Fibroblast of skin of right biceps (primary cell): ENCODE data around the gene ZSCAN10.

Experiments
- DNase-seq: peaks from one replicate; pipeline ENCODE4 v3.0.0-alpha.2; 2013

ZSCAN10 gene

DNA sequence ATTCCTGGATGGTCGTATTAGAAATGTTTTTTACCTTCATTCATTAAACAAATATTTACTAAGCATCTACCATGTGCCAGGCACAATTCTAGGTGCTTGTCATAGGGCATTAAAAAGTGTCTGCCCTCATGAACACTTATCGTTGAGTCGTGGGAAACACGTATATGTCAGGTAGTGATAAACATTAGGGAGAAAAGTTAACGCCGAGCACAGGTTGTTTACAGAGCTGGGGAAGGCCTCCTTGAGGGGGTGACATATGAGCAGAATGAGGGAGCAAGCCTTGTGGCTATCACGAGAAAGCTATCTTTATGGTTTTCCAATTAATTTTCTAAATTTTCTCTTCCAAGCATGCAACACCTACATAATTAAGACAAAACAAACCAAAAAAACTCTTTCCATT, 34.8 kb upstream of the ZSCAN10 start:
- no peak for DNase-seq

DNA sequence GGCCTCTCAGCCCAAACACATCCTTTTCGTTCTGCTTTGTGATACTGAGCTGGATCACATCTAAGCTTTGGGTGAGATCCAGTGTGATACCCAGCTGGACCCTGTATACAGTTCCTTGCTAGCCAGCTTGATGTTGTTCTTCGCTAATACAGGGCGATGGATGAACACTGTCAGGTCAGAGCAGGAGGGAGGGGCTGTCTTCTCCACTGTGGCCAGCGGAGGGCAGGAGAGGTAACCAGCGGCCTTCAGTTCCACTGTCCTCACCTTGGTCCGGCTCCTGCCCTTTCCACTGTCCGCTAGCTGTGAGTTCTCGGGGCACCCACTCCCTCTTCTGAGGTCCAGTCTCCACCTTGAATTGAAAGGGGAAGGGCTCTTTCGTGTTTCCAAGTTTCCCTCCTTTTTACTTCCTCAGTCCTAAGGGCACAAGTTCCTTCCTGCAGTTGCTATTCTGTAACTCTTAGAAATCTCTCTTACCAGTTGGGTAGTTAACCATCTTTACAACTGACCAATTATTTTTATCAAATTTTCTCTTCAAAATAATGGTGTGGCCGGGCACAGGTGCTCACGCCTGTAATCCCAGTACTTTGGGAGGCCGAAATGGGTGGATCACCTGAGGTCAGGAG, 32.8 kb upstream of the ZSCAN10 start:
- DNase-seq = peak; percentile 26

- DNase-seq = peak; percentile 81
Observed at GRCh38 chr16:3129137-3130131, 30.3 kb upstream of the ZSCAN10 start.

DNA sequence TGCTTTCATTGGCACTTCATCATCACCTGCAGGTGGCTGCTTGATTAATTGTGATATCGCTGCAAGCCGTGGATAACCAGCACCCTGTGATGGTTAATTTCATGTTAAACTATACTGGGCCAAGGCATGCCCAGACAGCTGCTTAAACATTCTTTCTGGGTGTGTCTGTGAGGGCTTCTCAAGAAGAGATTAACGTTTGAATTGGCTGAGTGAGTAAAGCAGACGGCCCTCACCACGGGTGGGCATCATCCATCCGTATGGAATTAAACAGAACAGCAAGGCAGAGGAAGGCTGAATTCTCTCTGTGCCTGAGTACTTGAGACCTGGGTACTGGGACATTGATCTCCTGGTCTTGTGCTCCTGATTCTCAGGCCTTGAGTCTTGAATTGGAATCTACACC, 28.7 kb upstream of the ZSCAN10 start:
- no peak for DNase-seq

DNA sequence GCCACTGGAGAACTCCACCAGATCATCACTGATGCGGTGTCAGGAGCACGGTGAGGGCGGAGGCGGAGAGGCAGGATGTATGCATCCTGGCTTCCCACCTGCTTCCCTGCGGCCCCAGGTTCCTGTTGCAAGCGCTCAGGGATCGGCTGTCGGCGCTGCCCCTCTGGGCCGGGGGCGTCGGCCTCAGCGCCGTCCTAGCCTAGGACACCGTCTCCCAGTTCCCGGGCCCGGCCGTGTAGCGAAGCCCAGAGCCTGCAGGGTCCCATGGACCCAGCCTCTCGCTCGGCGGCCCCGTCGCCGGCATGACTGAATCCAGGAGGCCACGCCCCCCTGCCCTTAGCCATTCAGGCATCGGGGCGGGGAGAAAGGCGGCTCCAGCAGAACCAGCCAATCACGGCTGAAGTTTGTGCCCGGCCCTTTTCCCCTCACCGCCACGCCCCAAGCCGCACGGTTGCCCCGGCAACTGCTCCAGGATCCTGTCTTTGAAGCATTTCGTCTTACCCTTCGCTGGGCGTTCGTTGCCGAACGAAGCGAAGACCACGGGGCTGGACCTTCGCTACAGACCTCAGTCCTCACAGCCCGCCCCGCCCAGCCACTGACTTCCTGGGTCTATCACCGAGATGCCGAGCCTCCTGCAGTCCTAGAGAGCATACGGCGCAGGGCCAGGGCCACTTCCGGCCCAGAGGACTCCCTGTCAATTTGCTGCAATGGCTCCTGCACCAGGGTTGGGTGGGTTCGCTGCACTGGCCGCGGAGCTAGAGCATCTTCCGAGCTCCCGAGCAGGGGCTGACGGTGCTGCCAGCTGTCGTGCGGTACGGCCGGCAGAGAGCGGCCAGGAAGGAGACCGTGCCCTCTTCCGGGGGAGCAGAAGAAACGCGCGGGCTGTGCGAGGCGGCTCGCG, 25.1 kb upstream of the ZSCAN10 start:
- peak; percentile 93 for DNase-seq

GRCh38 chr16:3122926-3123570, 24.0 kb upstream of the ZSCAN10 start:
- no peak for DNase-seq

GRCh38 chr16:3121851-3122467, 22.9 kb upstream of the ZSCAN10 start:
- DNase-seq = no peak

- DNase-seq = no peak
Observed at GRCh38 chr16:3120435-3120834, 21.3 kb upstream of the ZSCAN10 start.

GRCh38 chr16:3119701-3120408, 20.8 kb upstream of the ZSCAN10 start:
- no peak for DNase-seq

DNA sequence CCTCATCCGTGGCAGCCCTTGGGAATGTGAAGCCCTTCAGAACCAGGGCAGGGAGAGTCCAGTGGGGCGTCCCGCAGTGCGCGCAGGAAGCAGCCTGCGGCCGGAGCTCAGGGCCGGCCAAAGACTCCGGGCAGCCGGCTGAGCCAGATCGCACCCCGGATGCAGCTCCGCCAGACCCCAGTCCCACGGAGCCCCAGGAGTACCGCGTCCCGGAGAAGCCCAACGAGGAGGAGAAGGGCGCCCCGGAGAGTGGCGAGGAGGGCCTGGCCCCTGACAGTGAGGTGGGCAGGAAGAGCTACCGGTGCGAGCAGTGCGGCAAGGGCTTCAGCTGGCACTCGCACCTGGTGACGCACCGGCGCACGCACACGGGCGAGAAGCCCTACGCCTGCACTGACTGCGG, 20.2 kb upstream of the ZSCAN10 start:
- DNase-seq = no peak

DNA sequence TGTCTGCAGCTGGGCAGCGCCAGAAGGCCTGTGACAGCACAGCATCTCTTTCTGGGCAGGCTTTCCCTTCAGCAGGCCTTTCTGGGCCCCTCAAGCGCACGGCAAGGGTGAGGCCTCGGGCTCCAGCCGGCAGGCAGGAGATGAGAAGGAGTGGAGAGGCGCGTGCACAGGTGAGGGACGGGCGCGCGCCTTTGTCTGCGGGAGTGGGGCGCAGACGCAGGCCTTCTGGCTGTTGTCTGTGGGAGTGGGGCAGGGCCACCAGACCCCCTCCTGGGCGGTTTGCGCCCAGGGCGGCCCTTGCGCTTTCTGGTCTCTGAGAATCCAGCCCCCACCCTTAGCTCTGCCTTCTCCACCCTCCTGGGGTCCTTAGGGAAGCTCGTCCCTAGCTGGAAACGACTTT, 19.8 kb upstream of the ZSCAN10 start:
- no peak for DNase-seq

DNA sequence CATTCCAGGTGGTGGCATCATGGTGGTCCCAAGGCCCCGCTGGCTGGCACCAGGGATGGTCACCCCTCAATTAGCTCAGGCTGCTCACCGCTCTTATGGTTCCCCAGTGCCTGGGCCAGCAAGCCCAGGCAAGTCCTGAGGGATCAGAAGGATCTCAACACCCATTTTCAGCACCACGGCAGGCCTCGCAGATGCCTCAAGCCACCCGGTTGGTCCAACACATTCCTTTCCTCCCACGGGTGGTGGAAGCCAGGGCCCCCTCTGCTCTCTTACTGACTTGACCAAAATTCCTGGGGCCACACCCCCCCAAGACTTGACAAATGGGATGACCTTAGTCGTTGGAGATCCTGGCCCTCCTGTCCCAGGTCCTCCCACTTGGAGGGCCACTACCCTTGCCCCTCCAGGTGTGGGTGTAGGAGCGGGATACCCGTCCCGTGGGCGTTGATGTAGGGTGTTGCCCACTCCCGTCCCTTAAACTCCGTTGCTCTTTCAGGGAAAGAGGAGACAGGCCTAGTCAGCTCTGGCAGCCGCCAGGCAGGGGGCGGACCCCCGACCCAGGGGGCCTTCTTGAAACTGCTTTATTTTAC, 19.2 kb upstream of the ZSCAN10 start:
- DNase-seq = no peak

DNA sequence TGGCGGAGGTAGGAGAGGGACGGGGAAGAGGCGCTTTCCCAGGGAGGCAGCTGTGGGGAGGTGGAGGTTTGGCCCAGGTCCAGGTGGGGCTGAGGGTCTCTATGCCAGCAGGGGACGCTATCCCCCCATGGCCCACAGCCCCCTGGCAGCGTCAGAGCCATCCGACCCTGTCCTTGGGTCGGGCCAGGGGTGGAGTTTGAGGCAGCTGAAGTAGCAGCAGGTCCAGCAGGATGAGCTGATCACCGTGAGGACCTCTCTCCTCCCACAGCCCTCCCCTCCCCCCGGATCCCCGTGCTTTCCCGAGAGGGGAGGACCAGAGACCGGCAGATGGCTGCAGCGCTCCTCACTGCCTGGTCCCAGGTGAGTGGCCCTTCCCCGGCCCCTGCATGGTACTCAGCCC, 16.5 kb upstream of the ZSCAN10 start:
- no peak for DNase-seq

GRCh38 chr16:3115003-3115402, 15.9 kb upstream of the ZSCAN10 start:
- DNase-seq = no peak

DNA sequence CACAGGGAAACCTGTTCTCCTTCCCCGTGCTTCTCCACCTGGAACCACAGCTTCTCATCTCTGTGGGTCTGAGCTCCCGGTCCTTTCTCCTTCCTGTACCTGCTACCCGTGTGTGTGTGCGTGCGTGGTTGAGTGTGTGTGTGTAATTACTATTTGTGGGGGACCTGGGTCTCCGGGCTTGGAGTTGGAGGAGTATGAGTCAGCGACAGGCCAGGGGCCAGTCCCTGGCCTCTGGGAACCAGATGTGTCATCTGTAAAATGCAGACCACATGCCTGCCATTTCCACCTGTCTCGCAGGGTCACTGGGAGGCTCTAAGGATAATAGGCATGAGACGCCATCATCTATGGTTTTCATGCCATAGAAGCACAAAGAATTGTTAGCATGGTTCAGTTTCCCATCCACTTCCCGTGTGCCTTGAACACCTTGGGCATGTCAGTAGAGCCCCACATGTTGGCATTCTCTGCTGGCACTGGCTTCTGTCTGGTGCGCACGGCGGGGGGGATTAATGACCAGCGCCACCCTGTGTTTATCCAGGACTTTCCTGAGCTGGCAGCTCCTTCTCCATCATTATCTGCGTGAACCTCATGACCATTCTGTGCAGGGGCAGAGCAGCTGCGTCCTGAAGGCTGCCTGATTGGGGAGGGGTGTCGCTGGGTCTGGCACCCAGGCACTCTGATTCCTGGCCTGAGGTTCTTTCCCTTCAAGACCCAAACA, 14.8 kb upstream of the ZSCAN10 start:
- DNase-seq = no peak

GRCh38 chr16:3112881-3113574, 13.9 kb upstream of the ZSCAN10 start:
- DNase-seq = no peak

DNA sequence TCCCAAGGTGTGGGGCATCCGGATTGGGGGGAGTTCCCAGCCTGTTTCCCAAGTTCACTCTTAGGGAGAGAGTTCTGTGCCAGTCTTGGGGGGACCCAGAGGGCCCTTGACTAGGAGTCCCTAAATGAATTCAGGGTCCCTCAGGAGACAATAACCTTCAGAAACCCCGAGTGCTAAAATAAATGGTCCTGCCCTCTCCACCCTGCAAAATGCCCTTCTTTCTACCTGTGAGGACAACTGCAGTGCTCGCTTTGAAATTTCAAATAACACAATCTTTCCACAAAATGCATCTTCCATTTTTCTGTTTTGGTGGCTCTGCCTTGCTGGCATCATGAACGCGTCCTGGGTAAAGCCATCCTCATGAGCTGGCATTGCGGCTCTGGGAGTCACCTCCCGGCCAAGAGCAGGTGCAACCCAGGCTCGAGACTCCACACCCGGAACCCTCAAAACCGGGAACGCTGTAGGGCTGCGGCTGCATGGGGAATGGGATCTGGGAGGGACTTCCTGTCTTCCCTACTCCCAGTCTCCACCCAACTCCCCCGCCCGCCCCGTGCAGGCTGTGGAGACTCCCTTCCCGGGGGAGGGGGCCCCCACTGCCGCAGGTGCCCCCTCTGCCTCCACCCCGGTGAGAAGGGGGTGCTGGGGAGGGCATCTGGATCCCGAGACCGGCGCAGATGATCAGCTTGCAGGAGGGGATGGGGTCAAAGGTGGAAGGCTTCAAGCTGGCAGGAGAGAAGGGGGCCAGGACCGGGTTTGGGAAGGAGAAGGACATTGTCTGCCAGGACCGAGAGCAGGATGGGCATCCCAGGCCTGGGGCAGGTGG, 13.2 kb upstream of the ZSCAN10 start, which contains the start of gene ZNF205:
ZNF205 (plus strand) TSS at position 529 of the 823 bp plus-strand sequence. CDS start 845 bp downstream, outside the sequence.
- DNase-seq = peak; percentile 77

GRCh38 chr16:3106205-3106928, 7.3 kb upstream of the ZSCAN10 start:
- peak; percentile 93 for DNase-seq
